Effector memory CD4-positive, alpha-beta T cell (primary cell): ENCODE measurements around the gene BACE2.
"Not testable (repeated sequence)": the region's sequence is repeated elsewhere in the genome, so short reads cannot be mapped to it uniquely, and the experiment has no call there.

ENCODE experiments used
- DNase-seq, 3 donors: peaks; one replicate each; pipeline ENCODE4 v3.0.0-alpha.2; 2020
- H3K27ac ChIP-seq: 2 replicates; pipeline ENCODE4 v1.7.0; 2013; ENCODE audit warnings: mild to moderate bottlenecking, low read length, moderate library complexity; ENCODE audit not compliant: insufficient read depth, poor library complexity, severe bottlenecking
- H3K27me3 ChIP-seq: replicated peaks from 2 replicates; pipeline ENCODE4 v1.7.0; 2013; ENCODE audit warnings: mild to moderate bottlenecking, low read length; ENCODE audit not compliant: insufficient read depth, control insufficient read depth, poor library complexity, severe bottlenecking
- H3K36me3 ChIP-seq: 2 replicates; pipeline ENCODE4 v1.7.0; 2013; ENCODE audit warnings: mild to moderate bottlenecking, low read length, moderate library complexity; ENCODE audit not compliant: control insufficient read depth, insufficient read depth
- H3K4me1 ChIP-seq: 2 replicates; pipeline ENCODE4 v1.7.0; 2013; ENCODE audit warnings: low read length, mild to moderate bottlenecking; ENCODE audit not compliant: control insufficient read depth, insufficient read depth, poor library complexity, severe bottlenecking
- H3K4me3 ChIP-seq: 2 replicates; pipeline ENCODE4 v1.7.0; 2013; ENCODE audit warnings: low read length, low read depth, mild to moderate bottlenecking; ENCODE audit not compliant: insufficient read depth, poor library complexity, severe bottlenecking
- H3K9me3 ChIP-seq: 2 replicates; pipeline ENCODE4 v1.7.0; 2013; ENCODE audit warnings: mild to moderate bottlenecking, low read length, moderate library complexity; ENCODE audit not compliant: control insufficient read depth

BACE2 gene

GRCh38 chr21:41244266-41244880 is 76.4 kb downstream of the BACE2 start:
- not testable (repeated sequence) for H3K4me3 ChIP-seq, H3K9me3 ChIP-seq, DNase-seq, H3K27me3 ChIP-seq, H3K27ac ChIP-seq, H3K4me1 ChIP-seq, H3K36me3 ChIP-seq

GRCh38 chr21:41245509-41246135 is 77.7 kb downstream of the BACE2 start:
- no peaks in the 10 kb centered on the region for H3K9me3 ChIP-seq
- H3K27ac ChIP-seq: no peak overlapping the region

DNA sequence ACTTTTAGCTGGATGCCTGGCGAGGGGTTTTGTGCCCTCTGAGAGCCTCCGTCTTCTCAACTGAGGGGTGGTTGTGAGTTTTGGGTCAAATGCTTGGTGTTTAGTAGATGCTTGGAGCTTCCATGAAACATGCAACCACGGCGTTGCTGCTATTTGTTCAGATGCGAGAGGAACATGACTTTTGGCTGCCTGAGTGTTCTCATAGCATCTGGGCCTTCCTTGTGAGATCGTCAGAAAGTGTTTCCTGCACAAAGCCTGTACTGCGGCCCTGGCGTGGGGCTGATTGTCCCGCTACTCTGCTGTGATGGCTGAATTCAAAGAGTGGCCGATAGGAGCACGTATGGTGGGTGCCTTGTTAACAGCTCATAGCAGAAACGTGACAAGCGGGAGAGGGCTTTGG is 78.8 kb downstream of the BACE2 start:
- H3K4me3 ChIP-seq: no peak overlapping the region
- H3K9me3 ChIP-seq: no peaks in the 10 kb centered on the region
- H3K36me3 ChIP-seq: no peaks in the 10 kb centered on the region
- no peaks in the 10 kb centered on the region for H3K27me3 ChIP-seq
- H3K4me1 ChIP-seq: no peaks in the 10 kb centered on the region
- H3K27ac ChIP-seq: no peak overlapping the region
- no peak for DNase-seq

More at GRCh38 chr21:41245509-41246135, 77.7 kb downstream of the BACE2 start:
- DNase-seq: no peak
- H3K27me3 ChIP-seq: no peaks in the 10 kb centered on the region
- H3K4me1 ChIP-seq: no peaks in the 10 kb centered on the region
- H3K4me3 ChIP-seq: no peak overlapping the region
- H3K36me3 ChIP-seq: no peaks in the 10 kb centered on the region

GRCh38 chr21:41247561-41248545 is 79.9 kb downstream of the BACE2 start:
- Histone ChIP-seq H3K4me1 (no peaks in the 10 kb centered on the region), H3K27ac (no peak overlapping the region), H3K9me3 (no peaks in the 10 kb centered on the region), H3K36me3 (no peaks in the 10 kb centered on the region), H3K27me3 (no peaks in the 10 kb centered on the region), H3K4me3 (no peak overlapping the region)
- DNase-seq: no peak

DNA sequence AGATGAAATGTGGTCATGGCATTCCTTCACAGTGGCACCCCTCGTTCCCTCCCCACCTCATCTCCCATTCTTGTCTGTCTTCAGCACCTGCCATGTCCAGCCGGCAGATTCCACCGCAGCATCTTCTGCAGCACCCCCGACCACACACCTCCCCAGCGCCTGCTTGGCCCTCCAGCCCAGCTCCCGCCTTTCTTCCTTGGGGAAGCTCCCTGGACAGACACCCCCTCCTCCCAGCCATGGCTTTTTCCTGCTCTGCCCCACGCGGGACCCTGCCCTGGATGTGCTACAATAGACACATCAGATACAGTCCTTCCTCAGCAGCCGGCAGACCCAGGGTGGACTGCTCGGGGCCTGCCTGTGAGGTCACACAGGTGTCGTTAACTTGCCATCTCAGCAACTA is 81.5 kb downstream of the BACE2 start:
- peaks cover 4% of the 10 kb centered on the region for H3K9me3 ChIP-seq
- H3K27me3 ChIP-seq: no peaks in the 10 kb centered on the region
- no peaks in the 10 kb centered on the region for H3K4me1 ChIP-seq
- H3K4me3 ChIP-seq: no peak overlapping the region
- H3K36me3 ChIP-seq: no peaks in the 10 kb centered on the region
- no peak for DNase-seq
- no peak overlapping the region for H3K27ac ChIP-seq

- Histone ChIP-seq H3K27ac (no peak overlapping the region), H3K36me3 (no peaks in the 10 kb centered on the region)
Observed at GRCh38 chr21:41250519-41250918, 82.6 kb downstream of the BACE2 start.

GRCh38 chr21:41251961-41252642 is 84.1 kb downstream of the BACE2 start:
- Histone ChIP-seq H3K4me3 (no peak overlapping the region), H3K27me3 (no peaks in the 10 kb centered on the region), H3K27ac (no peak overlapping the region), H3K4me1 (no peaks in the 10 kb centered on the region), H3K9me3 (peaks cover 4% of the 10 kb centered on the region), H3K36me3 (no peaks in the 10 kb centered on the region)
- DNase-seq: no peak

More at GRCh38 chr21:41250519-41250918, 82.6 kb downstream of the BACE2 start:
- DNase-seq: no peak
- H3K9me3 ChIP-seq: peaks cover 4% of the 10 kb centered on the region
- H3K27me3 ChIP-seq: no peaks in the 10 kb centered on the region
- no peak overlapping the region for H3K4me3 ChIP-seq
- no peaks in the 10 kb centered on the region for H3K4me1 ChIP-seq

- Histone ChIP-seq H3K27ac (no peak overlapping the region), H3K27me3 (no peaks in the 10 kb centered on the region), H3K4me3 (no peak overlapping the region), H3K4me1 (no peaks in the 10 kb centered on the region), H3K36me3 (no peaks in the 10 kb centered on the region), H3K9me3 (peaks cover 4% of the 10 kb centered on the region)
- DNase-seq: no peak
Observed at GRCh38 chr21:41254090-41254700, 86.2 kb downstream of the BACE2 start.

DNA sequence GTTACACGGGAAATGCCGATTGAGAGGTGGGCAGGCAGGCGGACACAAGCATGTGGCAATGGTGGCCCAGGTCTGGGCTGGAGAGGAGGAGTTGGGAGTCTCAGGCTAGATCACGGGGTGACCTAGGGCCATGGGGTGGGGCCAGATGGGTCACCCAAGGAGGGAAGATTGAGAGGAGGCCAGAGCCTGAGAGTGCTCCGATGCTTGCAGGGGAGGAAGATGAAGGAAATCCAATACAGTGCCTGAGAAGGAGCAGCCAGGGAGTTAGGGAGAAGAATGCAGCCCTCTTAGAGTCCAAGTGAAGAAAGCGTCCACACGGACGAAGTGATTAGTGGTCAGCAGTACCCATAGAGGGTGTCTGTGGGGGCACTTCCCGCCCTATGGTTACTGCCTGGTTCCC is 87.2 kb downstream of the BACE2 start:
- no peaks in the 10 kb centered on the region for H3K27me3 ChIP-seq
- DNase-seq: no peak
- H3K27ac ChIP-seq: no peak overlapping the region
- peaks cover 4% of the 10 kb centered on the region for H3K9me3 ChIP-seq
- no peak overlapping the region for H3K4me3 ChIP-seq
- H3K36me3 ChIP-seq: no peaks in the 10 kb centered on the region
- H3K4me1 ChIP-seq: no peaks in the 10 kb centered on the region
